ENCODE results near the gene MPP2.
"Not testable (repeated sequence)": the region's sequence is repeated elsewhere in the genome, so short reads cannot be mapped to it uniquely, and the experiment has no call there.

MPP2 gene, protein sequence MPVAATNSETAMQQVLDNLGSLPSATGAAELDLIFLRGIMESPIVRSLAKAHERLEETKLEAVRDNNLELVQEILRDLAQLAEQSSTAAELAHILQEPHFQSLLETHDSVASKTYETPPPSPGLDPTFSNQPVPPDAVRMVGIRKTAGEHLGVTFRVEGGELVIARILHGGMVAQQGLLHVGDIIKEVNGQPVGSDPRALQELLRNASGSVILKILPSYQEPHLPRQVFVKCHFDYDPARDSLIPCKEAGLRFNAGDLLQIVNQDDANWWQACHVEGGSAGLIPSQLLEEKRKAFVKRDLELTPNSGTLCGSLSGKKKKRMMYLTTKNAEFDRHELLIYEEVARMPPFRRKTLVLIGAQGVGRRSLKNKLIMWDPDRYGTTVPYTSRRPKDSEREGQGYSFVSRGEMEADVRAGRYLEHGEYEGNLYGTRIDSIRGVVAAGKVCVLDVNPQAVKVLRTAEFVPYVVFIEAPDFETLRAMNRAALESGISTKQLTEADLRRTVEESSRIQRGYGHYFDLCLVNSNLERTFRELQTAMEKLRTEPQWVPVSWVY

DNA sequence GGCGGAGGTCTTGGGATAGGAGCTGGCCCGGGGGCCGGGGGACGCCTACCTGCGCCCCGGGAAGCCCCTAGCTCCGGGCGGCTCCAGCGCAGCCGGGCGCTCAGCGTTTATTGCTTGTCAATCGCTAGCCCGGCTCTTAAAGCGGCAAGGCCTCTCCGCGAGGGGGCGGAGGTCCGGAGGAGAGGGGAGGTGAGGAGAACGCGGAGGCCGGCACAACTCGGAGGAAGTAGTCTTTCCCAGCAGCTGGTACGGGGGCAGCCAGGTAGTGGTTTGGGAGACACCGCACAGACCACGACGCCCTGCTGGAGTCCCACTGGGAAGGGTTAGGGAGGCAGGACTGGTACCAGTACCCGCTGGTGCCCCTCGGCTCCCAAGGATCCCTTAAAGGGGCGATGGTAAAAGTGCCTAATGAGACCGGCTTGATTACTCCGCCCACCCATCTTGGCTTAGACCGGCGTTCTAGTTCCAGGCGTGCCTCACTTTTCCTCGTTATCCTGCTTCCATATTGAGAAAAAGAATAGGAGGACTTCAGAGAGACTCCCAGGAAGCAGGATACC lies at the start of gene MPP2:
MPP2 (minus strand) TSS at position 112 of the 557 bp plus-strand sequence. CDS start 3,076 bp downstream, outside the sequence.
- peak in 1 of 3 experiments; percentile 55 for DNase-seq (ENCODE audit: low read depth in 3 of 3)

DNA sequence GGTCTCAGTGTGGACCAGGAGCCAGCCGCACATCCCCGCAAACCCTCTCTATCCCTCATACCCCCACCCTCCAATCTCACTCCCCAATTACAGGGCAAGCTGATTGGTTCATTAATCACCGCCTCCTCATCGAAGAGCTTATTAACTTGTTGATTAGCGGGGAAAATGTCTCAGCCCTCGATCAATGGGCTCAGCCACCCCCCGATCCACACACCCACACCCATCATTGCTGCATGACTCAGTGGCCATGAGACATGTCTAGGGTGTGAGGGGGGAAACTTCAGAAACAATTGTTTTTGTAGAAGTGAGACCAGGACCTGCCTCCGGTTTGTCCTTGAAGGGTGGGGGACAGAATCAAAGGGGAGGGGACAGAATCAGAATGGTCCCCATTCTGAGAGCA lies 48.9 kb upstream of the MPP2 start:
- no peak for DNase-seq (ENCODE audit: low read depth in 3 of 3)

DNA sequence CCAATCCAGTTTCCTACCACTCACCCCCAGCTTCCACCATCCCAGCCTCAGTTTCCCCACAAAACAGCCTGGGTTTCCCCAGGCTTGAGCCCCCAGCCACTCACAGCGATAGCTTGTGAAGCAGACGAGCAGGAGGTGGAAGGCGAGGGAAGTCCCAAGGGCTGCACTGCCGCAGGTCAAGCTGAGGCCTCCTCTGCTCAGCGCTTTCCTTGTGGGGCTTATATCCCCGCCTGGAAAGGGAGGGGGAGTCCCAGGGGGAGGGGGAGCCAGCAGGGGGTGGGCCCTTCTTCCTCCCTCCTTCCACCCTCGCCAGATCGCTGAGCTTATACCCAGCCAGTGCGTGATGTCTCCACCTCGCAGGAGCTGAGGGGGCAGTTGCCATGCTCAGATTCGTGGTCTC lies 46.4 kb upstream of the MPP2 start, which contains the start of gene PYY:
PYY (minus strand) TSS at position 195 of the 400 bp plus-strand sequence. CDS start 457 bp downstream, outside the sequence.
- DNase-seq (ENCODE audit: low read depth in 3 of 3), result no peak

DNA sequence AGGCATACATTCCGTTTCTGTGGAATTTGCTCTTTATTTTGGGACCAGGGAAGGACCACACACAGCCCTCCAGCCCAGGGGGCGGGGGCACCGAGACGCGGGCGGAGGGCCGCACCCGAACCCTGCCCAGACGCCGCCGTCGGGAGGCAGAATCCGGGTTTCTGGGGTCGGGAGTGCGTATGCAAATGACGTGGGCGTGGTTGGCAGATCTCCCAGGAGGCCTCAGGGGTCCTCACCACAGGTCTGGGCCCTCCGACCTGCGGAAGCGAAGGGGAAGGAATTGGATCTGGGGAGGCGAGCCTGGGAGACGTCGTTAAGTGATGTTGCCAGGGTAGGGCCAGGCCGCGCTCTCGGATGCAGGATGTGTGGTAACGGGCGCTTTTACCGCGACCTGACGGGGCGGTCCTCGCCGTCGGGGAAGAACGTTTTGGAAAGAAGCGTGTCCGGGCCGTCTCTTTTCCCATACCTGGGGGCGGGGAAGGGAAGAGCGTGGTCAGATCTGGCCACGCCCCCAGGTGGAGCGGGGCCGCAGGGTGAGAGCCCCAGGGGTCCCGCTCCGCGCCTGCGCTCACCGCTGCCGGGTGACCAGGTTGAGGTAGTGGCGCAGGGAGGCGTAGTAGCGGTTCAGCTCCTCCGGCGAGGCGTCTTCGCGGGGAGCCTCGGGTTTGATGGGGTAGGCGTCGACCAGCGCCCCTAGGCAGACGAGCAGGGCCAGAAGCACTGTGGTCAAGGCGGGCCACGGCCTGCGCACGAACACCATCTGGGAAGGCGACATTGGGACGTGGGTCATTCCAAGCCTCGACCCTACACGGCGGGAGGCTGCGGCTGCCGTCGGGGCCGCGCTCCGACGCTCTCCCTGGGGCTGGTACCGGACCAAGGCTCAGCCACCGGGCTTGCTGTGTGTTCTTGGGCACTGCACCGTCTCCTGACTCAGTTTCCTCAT lies 45.7 kb upstream of the MPP2 start:
- DNase-seq (ENCODE audit: low read depth in 3 of 3), result no peak

DNA sequence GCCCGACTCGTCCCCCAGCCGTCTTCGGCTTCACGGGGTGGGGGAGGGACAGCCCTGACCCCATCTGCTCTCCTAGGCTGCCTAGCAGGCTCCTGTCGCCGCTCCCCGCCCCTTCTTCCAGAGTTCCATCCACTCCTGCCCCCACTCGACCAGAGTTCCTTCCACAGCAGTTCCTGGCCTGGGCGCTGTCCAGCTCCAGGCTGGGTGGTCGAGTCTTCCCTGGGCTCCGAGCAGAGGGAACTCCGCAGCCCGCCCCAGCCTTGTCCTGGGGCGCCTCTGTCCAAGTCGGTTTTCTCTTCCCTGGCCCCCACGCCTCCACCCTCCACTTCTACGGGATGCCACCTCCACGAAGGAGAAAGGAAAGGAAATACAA lies 45.0 kb upstream of the MPP2 start:
- no peak for DNase-seq (ENCODE audit: low read depth in 3 of 3)

DNA sequence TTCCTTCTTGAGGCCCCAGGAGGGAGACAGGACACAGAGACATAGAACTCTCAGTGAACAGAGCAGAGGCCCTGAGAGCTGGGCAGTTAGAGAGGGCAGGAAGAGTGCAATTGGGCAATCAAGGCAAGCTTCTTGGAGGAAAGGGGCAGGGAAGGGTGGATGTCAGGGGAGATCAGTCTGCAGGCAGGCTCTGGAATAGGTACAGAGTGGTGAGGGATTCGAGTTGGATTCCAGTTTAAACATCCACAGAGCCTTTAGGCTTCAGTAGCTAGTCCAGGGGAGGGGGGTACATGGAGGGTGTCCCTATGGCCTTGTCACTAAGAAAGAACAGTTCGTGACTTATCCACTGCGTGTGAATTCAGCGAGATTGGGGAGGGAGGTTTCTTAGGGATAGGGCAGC lies 44.4 kb upstream of the MPP2 start:
- DNase-seq (ENCODE audit: low read depth in 3 of 3), result no peak

DNA sequence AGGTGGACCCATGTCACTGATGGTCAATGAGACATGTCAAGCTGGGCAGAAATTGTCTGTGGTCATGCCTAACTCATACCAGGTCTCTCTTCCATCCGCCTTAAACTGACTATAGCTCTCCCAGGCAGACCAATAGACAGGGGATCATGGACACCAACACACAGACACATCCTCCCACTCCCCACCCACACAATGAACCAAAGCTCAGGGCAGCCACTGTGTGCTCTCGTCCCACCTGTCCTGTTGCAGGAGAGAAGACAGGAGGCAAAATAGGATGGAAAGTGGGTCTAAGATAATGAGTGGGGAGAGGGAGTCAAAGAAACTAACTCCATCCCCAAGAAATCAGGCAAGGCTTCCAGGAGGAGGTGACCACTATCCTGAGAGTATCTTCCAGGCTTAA lies 43.2 kb upstream of the MPP2 start:
- DNase-seq (ENCODE audit: low read depth in 3 of 3), result no peak

DNA sequence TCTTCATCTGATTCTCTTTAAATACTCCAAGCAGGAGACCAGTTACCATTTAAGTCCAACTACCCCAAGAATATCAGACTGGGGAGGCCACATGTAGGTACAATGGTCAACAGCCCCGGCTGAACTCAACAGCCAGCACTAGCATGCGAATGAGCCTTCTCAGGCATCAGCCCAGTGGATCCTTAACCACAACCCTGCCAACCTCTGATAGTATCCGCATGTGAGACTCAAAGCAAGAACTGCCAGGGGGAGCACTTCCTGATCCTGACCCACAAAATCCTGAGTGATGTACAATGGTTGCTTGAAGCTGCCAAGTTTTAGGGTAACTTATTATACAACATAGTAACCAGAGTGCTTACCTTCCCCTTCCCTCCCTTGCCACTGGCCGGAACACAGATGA lies 42.4 kb upstream of the MPP2 start:
- no peak for DNase-seq (ENCODE audit: low read depth in 3 of 3)

DNA sequence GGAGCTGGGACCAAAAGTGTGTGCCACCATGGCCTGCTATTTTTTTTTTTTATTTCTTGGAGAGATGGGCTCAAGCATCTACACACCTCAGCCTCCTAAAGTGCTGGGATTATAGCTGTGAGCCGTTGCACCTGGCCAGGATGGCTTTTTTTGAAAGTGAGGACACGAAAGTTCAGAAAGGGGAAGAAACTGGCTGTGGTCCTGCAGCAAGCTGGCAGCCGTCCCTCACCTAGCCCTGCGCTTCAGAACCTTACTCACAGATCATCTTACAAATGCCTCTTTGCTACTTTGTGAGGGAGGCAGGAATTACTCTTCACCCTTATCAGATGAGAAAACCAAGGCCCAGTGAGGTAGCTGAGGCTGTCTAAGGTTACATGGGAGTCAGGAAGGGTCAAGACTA lies 39.4 kb upstream of the MPP2 start:
- no peak for DNase-seq (ENCODE audit: low read depth in 3 of 3)

DNA sequence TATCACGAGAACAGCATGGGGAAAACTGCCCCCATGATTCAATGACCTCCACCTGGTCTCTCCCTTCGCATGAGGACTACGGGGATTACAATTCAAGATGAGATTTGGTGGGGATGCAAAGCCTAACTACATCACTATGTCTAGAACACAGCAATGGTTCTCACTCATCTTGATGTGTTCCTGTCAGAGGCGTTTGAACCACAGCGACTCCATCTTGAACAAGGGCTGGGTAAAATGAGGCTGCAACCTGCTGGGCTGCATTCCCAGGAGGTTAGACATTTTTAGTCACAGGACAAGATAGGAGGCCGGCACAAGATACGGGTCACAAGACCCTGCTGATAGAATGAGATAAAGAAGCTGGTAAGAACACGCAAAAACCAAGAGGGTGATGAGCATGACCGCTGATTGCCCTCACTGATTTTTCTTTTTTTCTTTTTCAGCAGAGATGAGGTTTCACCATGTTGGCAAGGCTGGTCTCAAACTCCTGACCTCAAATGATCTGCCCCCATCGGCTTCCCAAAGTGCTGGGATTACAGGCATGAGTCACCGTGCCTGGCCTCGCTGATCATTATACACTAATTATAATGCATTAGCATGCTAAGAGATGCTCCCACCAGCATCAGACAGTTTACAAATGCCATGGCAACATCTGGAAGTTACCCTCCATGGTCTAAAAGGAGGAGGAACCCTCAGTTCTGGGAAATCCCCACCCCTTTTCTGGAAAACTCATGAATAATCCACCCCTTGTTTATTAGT lies 37.9 kb upstream of the MPP2 start:
- no peak for DNase-seq (ENCODE audit: low read depth in 3 of 3)

DNA sequence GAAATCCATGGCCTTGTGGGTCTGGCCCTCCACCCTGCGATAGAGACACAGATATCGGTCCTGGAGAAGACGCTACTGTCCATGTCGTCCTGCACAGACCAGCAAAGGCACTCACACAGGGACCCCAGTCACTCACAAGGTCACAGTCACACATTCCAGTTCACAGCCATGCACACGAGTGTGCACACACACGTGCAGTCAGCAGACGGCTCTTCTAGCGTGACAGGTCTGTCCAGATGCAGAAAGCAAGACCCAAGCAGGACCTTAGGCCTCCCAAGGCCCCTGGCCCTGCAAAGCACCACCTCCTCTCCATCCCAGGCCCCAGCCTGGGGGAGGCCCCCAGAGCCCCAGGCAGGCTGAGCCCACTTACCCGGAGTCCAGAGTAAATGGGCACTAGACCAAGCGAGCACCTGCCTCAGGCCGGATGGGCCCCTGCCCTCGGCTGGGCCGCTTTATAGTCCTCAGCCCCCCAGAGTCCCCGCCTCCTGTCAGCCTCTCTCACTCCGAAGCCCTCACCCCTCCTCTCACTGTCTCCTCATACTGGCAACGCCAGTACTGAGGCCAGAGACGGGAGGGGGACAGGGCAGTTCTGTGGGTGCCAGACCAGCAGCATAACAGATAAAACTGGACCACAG lies 34.8 kb upstream of the MPP2 start, which contains the start of gene PPY:
PPY (minus strand) TSS at position 426 of the 635 bp plus-strand sequence. CDS start 822 bp downstream, outside the sequence.
- DNase-seq (ENCODE audit: low read depth in 3 of 3), result no peak

DNA sequence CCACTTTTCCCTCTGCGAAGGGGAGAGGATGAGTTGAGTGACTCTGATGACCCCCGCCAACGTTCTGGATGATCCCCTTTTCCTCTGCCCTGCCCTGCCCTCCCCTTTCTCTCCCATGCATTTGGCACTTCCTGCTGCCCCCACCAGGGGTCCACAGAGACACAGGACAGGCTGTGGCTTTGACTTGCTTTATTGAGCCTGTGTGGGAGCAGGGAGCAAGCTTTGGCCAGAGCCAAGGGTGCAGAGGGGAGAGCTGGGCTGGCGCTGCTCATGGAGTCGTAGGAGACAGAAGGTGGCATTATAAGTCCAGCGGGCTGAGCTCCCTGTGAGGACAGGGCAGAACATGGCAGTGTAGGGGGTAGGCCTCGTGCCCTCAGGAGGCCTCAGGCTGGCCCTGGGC lies 33.3 kb upstream of the MPP2 start:
- no peak for DNase-seq (ENCODE audit: low read depth in 3 of 3)

DNA sequence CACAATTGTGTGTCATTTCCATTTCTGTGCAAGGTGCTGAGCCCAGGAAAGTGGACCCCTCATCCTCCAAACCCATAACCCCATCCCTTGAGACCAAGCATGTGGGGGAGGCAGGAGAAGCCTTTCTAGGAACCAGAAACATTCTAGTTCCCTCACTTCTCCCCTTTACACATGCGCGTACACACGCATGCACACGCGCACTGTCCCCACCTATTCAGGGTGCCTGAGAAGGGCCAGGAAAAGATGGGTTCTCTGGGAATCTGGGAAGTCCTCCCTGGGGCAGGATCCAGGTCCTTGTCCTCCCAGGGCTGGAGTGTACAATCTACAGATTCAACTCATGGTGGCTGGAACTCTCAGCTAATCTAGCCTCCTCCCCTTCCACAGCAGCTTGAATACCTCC lies 32.5 kb upstream of the MPP2 start:
- DNase-seq (ENCODE audit: low read depth in 3 of 3), result no peak

DNA sequence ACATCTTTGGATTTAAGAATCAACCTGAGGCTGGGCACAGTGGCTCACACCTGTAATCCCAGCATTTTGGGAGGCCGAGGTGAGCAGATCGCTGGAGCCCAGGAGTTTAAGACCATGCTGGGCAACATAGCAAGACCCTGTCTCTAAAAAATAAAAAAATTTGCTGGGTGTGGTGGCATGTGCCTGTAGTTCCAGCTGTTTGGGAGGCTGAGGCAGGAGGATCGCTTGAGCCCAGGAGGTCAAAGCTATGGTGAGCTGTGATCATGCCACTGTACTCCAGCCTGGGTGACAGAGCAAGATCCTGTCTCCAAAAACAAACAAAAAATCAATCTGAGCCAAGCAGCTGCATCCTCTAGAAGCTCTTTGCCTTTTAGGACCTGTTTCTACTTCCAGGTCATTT lies 32.1 kb upstream of the MPP2 start:
- not testable (repeated sequence) for DNase-seq (ENCODE audit: low read depth in 3 of 3)

DNA sequence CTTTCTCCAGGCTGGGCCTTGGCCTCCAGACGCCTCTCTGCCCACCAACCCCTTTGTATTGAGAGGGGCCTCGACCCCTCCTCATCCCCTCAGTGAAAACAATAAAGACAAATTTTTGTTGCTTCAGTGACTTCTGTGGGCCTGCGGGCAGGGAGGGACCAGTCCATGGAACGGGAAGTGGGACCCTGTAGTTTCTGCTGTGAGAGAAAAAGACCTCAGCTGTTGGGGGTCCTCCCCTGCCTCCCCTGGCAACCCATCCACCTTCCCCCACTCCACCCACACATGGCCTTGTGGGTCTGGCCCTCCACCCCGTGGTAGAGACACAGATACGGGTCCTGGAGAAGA lies 31.5 kb upstream of the MPP2 start:
- no peak for DNase-seq (ENCODE audit: low read depth in 3 of 3)

DNA sequence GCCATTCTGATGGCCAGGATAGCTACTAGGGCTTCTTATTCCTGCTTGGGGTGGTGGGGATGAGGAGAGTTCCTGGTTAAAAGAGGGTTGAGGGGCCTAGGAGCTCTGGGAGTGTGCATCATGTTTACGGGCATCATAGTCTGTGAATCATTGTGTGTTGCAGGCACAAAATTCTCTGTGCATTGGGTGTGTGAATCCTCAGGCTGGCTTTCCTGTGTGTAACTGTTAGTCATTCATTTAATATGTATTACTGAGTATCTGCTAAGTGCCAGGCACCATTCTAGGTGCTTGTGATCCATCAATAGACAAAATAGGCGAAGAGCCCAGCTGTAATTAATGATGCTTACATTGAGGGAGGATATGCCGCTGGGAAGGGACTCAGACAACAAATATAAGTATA lies 29.1 kb upstream of the MPP2 start:
- DNase-seq (ENCODE audit: low read depth in 3 of 3), result no peak

DNA sequence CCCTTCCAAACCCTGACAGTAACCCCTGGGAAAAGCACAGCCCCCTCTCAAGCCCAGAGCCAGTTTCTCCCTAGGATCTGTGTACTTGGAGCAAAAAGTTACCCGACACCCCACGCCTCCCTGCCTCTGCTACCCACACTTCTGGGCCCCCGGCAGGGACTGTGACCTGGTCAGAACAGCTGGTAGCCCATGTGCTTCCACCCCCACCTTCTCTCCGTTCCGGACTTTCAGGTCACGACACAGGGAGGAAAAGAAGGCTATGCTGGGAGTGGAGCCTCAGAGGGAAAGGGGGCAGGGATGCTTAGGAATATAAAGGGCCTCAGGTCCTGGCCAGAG lies 28.6 kb upstream of the MPP2 start:
- no peak for DNase-seq (ENCODE audit: low read depth in 3 of 3)

DNA sequence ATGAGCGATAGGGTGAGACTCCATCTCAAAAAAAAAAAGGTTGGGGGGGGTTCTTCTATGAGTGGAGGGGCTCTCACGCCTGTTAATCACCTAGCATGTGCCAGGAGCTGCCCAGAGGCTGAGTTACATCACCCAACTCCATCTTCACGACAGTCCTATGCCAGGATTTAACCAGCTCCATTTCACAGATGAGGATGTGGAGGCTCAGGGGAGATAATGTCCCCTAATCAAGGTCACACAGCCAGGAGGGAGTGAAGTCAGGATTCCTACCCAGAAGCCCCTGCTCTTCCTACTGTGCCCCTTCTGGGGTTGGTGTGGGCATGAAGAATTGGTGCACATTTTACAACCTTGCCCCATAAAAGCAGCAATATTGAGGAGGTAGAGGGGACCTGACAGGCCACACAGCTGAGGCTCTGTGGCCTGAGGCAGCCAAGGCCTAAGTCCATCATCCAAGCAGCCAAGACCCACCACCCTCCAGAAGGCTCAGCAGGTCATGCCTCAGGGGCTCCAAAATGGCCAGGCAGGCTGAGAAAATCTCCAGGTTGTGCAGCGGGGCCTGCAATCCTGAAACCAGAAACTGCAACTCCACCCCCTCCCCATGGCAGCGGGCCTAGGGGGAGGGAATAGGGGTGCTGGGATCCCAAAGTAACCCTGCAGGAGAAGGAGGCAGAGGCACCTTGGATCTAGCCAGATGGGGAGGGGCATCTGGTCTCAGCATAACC lies 28.0 kb upstream of the MPP2 start:
- DNase-seq (ENCODE audit: low read depth in 3 of 3), result no peak

DNA sequence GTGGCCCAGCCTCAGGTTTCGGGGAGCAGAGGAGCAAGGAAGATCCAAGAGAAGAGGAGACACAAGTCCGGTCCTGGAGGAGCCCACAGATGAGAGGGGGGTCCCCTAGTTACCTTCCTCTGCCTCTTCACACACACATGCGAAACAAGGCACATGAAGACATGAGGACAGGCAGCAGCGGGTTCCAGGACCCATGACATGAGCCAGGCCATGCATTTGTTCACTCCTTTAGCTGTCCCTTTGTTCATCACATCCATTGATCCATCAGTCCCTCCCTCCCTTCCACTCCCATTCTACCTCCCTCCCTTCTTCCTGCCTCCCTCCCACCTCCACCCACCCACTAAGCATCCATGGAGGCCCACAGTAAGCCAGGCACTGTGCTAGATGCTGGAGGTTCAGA lies 25.6 kb upstream of the MPP2 start:
- no peak for DNase-seq (ENCODE audit: low read depth in 3 of 3)

DNA sequence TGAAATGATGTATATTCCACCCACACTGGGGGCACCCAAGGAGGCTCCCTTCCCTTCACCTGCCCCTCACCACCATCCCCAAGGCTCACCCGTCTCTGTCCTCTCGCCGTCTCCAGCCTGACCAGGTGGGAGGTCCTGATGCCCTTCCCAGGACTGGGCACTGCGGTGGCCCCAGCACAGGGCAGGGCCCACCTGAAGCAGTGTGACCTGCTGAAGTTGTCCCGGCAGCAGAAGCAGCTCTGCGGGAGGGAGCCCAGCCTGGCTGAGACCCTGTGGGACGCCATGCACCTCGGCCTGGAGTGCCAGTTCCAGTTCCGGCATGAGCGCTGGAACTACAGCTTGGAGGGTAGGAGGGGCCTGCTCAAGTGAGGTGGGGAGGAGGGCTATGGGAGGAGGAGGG lies 25.0 kb upstream of the MPP2 start:
- DNase-seq (ENCODE audit: low read depth in 3 of 3), result no peak

All from stimulated activated CD4-positive, alpha-beta T cell treated with anti-CD3 and anti-CD28 coated beads, TNF-alpha, amount 100 ng/mL, for 24 hours (primary cell).